Breast epithelium (tissue), 4 donors: Measurements from ENCODE around the gene F10. TPM values are rescaled to one million over a fixed set of nuclear protein-coding genes. Genes with fewer than 3 reads are reported as not detected.

Source experiments
- DNase-seq, 2 donors: peaks; one replicate each; pipeline ENCODE4 v3.0.0-alpha.2; 2019; ENCODE audit warnings: low spot score in 2 of 2
- H3K27ac ChIP-seq, 2 donors: fragments of 200-600 bp; sonication (generic) in 1 of 2; one replicate each; pipeline ENCODE4 v1.5.1; 2016 to 2019; ENCODE audit warnings: mild to moderate bottlenecking in 1 of 2
- H3K27me3 ChIP-seq, 2 donors: fragments of 200-600 bp; sonication (generic) in 1 of 2; one replicate each; pipeline versions ENCODE4 v1.5.1 to v1.6.0; 2017 to 2019; ENCODE audit warnings: control low read depth in 1 of 2, mild to moderate bottlenecking in 1 of 2
- H3K36me3 ChIP-seq: fragments of 200-600 bp; one replicate; pipeline ENCODE4 v1.5.1; 2019
- H3K4me1 ChIP-seq, 2 donors: fragments of 200-600 bp; sonication (generic); one replicate each; pipeline ENCODE4 v1.5.1; 2016 to 2019; ENCODE audit warnings: control low read depth in 1 of 2
- H3K4me3 ChIP-seq, 3 donors: fragments of 200-600 bp; sonication (generic); 1 replicate in 2 of 3; 2 replicates in 1 of 3; pipeline ENCODE4 v1.5.1; 2016 to 2019; ENCODE audit warnings: mild to moderate bottlenecking in 3 of 3, moderate library complexity in 2 of 3
- H3K9me3 ChIP-seq, 2 donors: fragments of 200-600 bp; sonication (generic) in 1 of 2; one replicate each; pipeline ENCODE4 v1.5.1; 2016 to 2019; ENCODE audit warnings: control low read depth in 1 of 2
- CTCF ChIP-seq, 3 donors: fragments of 450-650 bp; IDR thresholded peaks; one replicate each; pipeline ENCODE4 v1.5.1; 2016 to 2017; ENCODE audit warnings: antibody characterized with exemption in 3 of 3, mild to moderate bottlenecking in 3 of 3, moderate library complexity in 3 of 3
- POLR2A ChIP-seq: fragments of 450-650 bp; IDR thresholded peaks from one replicate; pipeline ENCODE4 v1.6.1; 2016; ENCODE audit warnings: antibody characterized with exemption, mild to moderate bottlenecking, moderate library complexity
- POLR2AphosphoS5 ChIP-seq, 3 donors: sonication (generic); formaldehyde crosslinking; IDR thresholded peaks; one replicate each; pipeline ENCODE4 v1.6.1; 2017; ENCODE audit warnings: antibody characterized with exemption in 3 of 3
- intact Hi-C: fragments of 100-400 bp; cut with DNase I; formaldehyde crosslinking; loops from one replicate; pipeline ENCODE4 v1.15.1; 2023; ENCODE audit warnings: low total_unique reads
- total RNA-seq, 3 donors: library from RNA; depleted of rRNA; stranded (reverse); fragments of >200 nt; gene quantifications; one replicate each; pipeline ENCODE4 v1.1.0, GENCODE V29; 2016

Gene F10
- total RNA-seq, 3 donors from 2014 or later = 5.1 to 63.2 (median 8.2) TPM

- intact Hi-C loops = no loop called here
- Histone ChIP-seq H3K27ac (no peak overlapping the region), H3K4me3 (no peak overlapping the region), H3K36me3 (no peaks in the 10 kb centered on the region), H3K27me3 (no peaks in the 10 kb centered on the region), H3K4me1 (no peaks in the 10 kb centered on the region), H3K9me3 (no peaks in the 10 kb centered on the region)
- TF ChIP-seq POLR2A (no peak), POLR2AphosphoS5 (IDR thresholded peaks at IDR 0.05) (no peak), CTCF (IDR thresholded peaks at IDR 0.05) (no peak)
- DNase-seq = no peak
Observed at GRCh38 chr13:113080361-113080831, 42.2 kb upstream of the F10 start.

- Histone ChIP-seq H3K27ac (no peak overlapping the region), H3K4me3 (no peak overlapping the region), H3K4me1 (no peaks in the 10 kb centered on the region), H3K36me3 (no peaks in the 10 kb centered on the region), H3K27me3 (no peaks in the 10 kb centered on the region), H3K9me3 (no peaks in the 10 kb centered on the region)
- TF ChIP-seq CTCF (IDR thresholded peaks at IDR 0.05) (no peak), POLR2AphosphoS5 (IDR thresholded peaks at IDR 0.05) (no peak), POLR2A (no peak)
- intact Hi-C loops = no loop called here
- DNase-seq = no peak
Observed at GRCh38 chr13:113080901-113081521, 41.6 kb upstream of the F10 start.

GRCh38 chr13:113082198-113083021 lies 40.2 kb upstream of the F10 start:
- intact Hi-C loops = no loop called here
- no peak for TF ChIP-seq POLR2A
- no peak for TF ChIP-seq POLR2AphosphoS5 (IDR thresholded peaks at IDR 0.05)
- TF ChIP-seq CTCF (IDR thresholded peaks at IDR 0.05) = no peak
- H3K27ac ChIP-seq = no peak overlapping the region
- no peaks in the 10 kb centered on the region for H3K27me3 ChIP-seq
- H3K4me3 ChIP-seq = no peak overlapping the region
- no peaks in the 10 kb centered on the region for H3K4me1 ChIP-seq
- no peak for DNase-seq
- H3K9me3 ChIP-seq = no peaks in the 10 kb centered on the region
- no peaks in the 10 kb centered on the region for H3K36me3 ChIP-seq

GRCh38 chr13:113083022-113083373 lies 39.6 kb upstream of the F10 start:
- Histone ChIP-seq H3K4me3 (no peak overlapping the region), H3K4me1 (no peaks in the 10 kb centered on the region), H3K27ac (peak overlapping the region; percentile 7 to 21), H3K27me3 (no peaks in the 10 kb centered on the region), H3K9me3 (no peaks in the 10 kb centered on the region), H3K36me3 (peaks cover under 1% of the 10 kb centered on the region)
- TF ChIP-seq POLR2AphosphoS5 (IDR thresholded peaks at IDR 0.05) (no peak), CTCF (IDR thresholded peaks at IDR 0.05) (no peak), POLR2A (no peak)
- no peak for DNase-seq
- intact Hi-C loops = no loop called here

GRCh38 chr13:113083402-113084061 lies 39.1 kb upstream of the F10 start:
- intact Hi-C loops = no loop called here
- H3K4me3 ChIP-seq = no peak overlapping the region
- no peaks in the 10 kb centered on the region for H3K4me1 ChIP-seq
- no peak for TF ChIP-seq POLR2AphosphoS5 (IDR thresholded peaks at IDR 0.05)
- TF ChIP-seq POLR2A = no peak
- TF ChIP-seq CTCF (IDR thresholded peaks at IDR 0.05) = no peak
- H3K27me3 ChIP-seq = no peaks in the 10 kb centered on the region
- H3K9me3 ChIP-seq = no peaks in the 10 kb centered on the region
- peak in 1 of 2 donors; percentile 63 for DNase-seq
- peaks cover 5% of the 10 kb centered on the region for H3K36me3 ChIP-seq
- peak overlapping the region; percentile 7 to 36 for H3K27ac ChIP-seq
